ENCODE results near the gene TEF.
"Not testable (repeated sequence)": the region's sequence is repeated elsewhere in the genome, so short reads cannot be mapped to it uniquely, and the experiment has no call there.

Gene TEF

GRCh38 chr22:41368543-41369423, 13.0 kb upstream of the TEF start:
- intact Hi-C loops (cut with DNase I) = loop anchor here (10.0 kb wide), 1 partner anchor 64 kb away; the partner anchor contains the start of gene ZC3H7B
- peak in 36 of 42 donors; percentile 10 to 73 (median 45) for DNase-seq

- intact Hi-C loops (cut with DNase I) = loop anchor here (10.0 kb wide), 1 partner anchor 65 kb away; the partner anchor contains the start of gene ZC3H7B
- DNase-seq = no peak
Measured at GRCh38 chr22:41369424-41369745, 12.4 kb upstream of the TEF start.

- no peak for DNase-seq
- intact Hi-C loops (cut with DNase I) = loop anchor here (10.0 kb wide), 1 partner anchor 65 kb away; the partner anchor contains the start of gene ZC3H7B
Measured at GRCh38 chr22:41369837-41370236, 11.9 kb upstream of the TEF start.

- no peak for DNase-seq
- intact Hi-C loops (cut with DNase I) = no loop called here
Measured at GRCh38 chr22:41377846-41378245, 3.9 kb upstream of the TEF start.

GRCh38 chr22:41380993-41381328, 781 bp upstream of the TEF start:
- no peak for DNase-seq
- intact Hi-C loops (cut with DNase I) = loop anchor here (2.0 kb wide), 1 partner anchor 14 kb away; no protein-coding TSS in a partner anchor

GRCh38 chr22:41382098-41382578, 396 bp downstream of the TEF start:
- intact Hi-C loops (cut with DNase I) = no loop called here
- DNase-seq = peak; percentile 37 to 87 (median 70)

- intact Hi-C loops (cut with DNase I) = no loop called here
Measured at GRCh38 chr22:41382610-41383009, 868 bp downstream of the TEF start.

GRCh38 chr22:41383085-41383484, 1.3 kb downstream of the TEF start:
- intact Hi-C loops (cut with DNase I) = no loop called here
- peak in 5 of 42 donors; percentile 25 to 50 (median 36) for DNase-seq

More at GRCh38 chr22:41382610-41383009, 868 bp downstream of the TEF start:
- peak in 14 of 42 donors; percentile 17 to 51 (median 30) for DNase-seq

- no peak for DNase-seq
- intact Hi-C loops (cut with DNase I) = no loop called here
Measured at GRCh38 chr22:41384128-41384527, 2.4 kb downstream of the TEF start.

- DNase-seq = no peak
Measured at GRCh38 chr22:41387341-41387740, 5.6 kb downstream of the TEF start.

GRCh38 chr22:41394012-41394356, 12.2 kb downstream of the TEF start:
- intact Hi-C loops (cut with DNase I) = no loop called here
- peak in 1 of 42 donors; percentile 47 for DNase-seq

More at GRCh38 chr22:41387341-41387740, 5.6 kb downstream of the TEF start:
- intact Hi-C loops (cut with DNase I) = no loop called here

GRCh38 chr22:41395531-41396240, 13.9 kb downstream of the TEF start:
- intact Hi-C loops (cut with DNase I) = no loop called here
- peak in 1 of 42 donors; percentile 32 for DNase-seq

GRCh38 chr22:41397143-41397811, 15.5 kb downstream of the TEF start:
- no peak for DNase-seq
- intact Hi-C loops (cut with DNase I) = no loop called here

GRCh38 chr22:41398921-41399320, 17.2 kb downstream of the TEF start:
- intact Hi-C loops (cut with DNase I) = no loop called here

GRCh38 chr22:41401781-41402648, 20.3 kb downstream of the TEF start:
- peak; percentile 72 to 97 (median 90) for DNase-seq
- intact Hi-C loops (cut with DNase I) = loop anchor here (5.0 kb wide), 1 partner anchor 125 kb away; no protein-coding TSS in a partner anchor

More at GRCh38 chr22:41398921-41399320, 17.2 kb downstream of the TEF start:
- DNase-seq = no peak

- intact Hi-C loops (cut with DNase I) = loop anchor here (5.0 kb wide), 1 partner anchor 124 kb away; no protein-coding TSS in a partner anchor
- DNase-seq = not testable (repeated sequence)
Measured at GRCh38 chr22:41402851-41403250, 21.1 kb downstream of the TEF start.

- intact Hi-C loops (cut with DNase I) = loop anchor here (5.0 kb wide), 1 partner anchor 124 kb away; no protein-coding TSS in a partner anchor
- peak; percentile 93 to 100 (median 98) for DNase-seq
Measured at GRCh38 chr22:41403532-41404318, 22.0 kb downstream of the TEF start.
